K562 (cell line): ENCODE measurements around the gene UBE2L5. TPM values are rescaled to one million over a fixed set of nuclear protein-coding genes. Genes with fewer than 3 reads are reported as not detected.
"Not testable (repeated sequence)": the region's sequence is repeated elsewhere in the genome, so short reads cannot be mapped to it uniquely, and the experiment has no call there.

Experiments
- ATAC-seq: fragments of 200-7000 bp; cut with Tn5 transposase; 3 replicates; pipeline ENCODE4 v1.9.1; 2020; ENCODE audit warnings: moderate library complexity
- BruUV-seq: library from RNA; stranded (reverse); fragments of 400-500 nt; replicated peaks from 2 replicates; lab custom pipeline; 2021; lab: Mats Ljungman, UMichigan
- CTCF ChIA-PET: fragments of 300-600 bp; formaldehyde crosslinking; extraction: SDS; loops from one replicate; lab custom pipeline; 2021; ENCODE audit warnings: low intra/inter-chr PET ratio; lab: Yijun Ruan, JAX
- POLR2A ChIA-PET: fragments of 300-600, 350-650 bp; sonication (Branson Sonifier 250); formaldehyde crosslinking; extraction: SDS; loops from one replicate; lab custom pipeline; 2021; ENCODE audit warnings: antibody characterized with exemption, inconsistent platforms; lab: Yijun Ruan, JAX
- DNase-seq, 4 experiments: peaks; one replicate each; pipeline versions ENCODE4 v3.0.0 to v3.0.0-alpha.2; 2011 to 2018; ENCODE audit warnings: low spot score in 3 of 4, mixed read lengths in 3 of 4; ENCODE audit errors: extremely low read depth in 1 of 4
- FAIRE-seq: peaks from 2 replicates; lab custom pipeline; 2011; peaks lifted over from hg19 to GRCh38; lab: Jason Lieb, UNC
- H2AFZ ChIP-seq: 2 replicates; pipeline ENCODE4 v1.6.0; 2011; ENCODE audit warnings: low read depth, low read length, control low read depth, inconsistent platforms
- H3K27ac ChIP-seq: fragments of 200-600 bp; 3 replicates; pipeline ENCODE4 v1.8.0; 2011; ENCODE audit warnings: low read depth, mild to moderate bottlenecking, control low read depth, inconsistent platforms, low read length, moderate library complexity, mixed read lengths; ENCODE audit errors: extremely low read depth
- H3K27me3 ChIP-seq, 2 experiments: fragments of 300-600 bp in 1 of 2; 2 replicates in 1 of 2; 3 replicates in 1 of 2; pipeline versions ENCODE4 v1.6.0 to v1.8.0; 2011; ENCODE audit warnings: inconsistent platforms in 2 of 2, low read length in 2 of 2, mild to moderate bottlenecking in 1 of 2, mixed read lengths in 1 of 2, moderate library complexity in 1 of 2; ENCODE audit not compliant: control insufficient read depth in 2 of 2, insufficient read depth in 2 of 2
- H3K36me3 ChIP-seq: fragments of 300-600 bp; 3 replicates; pipeline ENCODE4 v1.8.0; 2011; ENCODE audit warnings: mild to moderate bottlenecking, low read length, inconsistent platforms; ENCODE audit not compliant: control insufficient read depth, insufficient read depth
- H3K4me1 ChIP-seq, 2 experiments: fragments of 200-600 bp in 1 of 2; replicated peaks in 1 of 2; 2 replicates in 1 of 2; 3 replicates in 1 of 2; pipeline versions ENCODE4 v1.5.1 to v1.8.0; 2011; ENCODE audit warnings: inconsistent platforms in 2 of 2, low read length in 2 of 2, mild to moderate bottlenecking in 1 of 2, mixed read lengths in 1 of 2, moderate library complexity in 1 of 2; ENCODE audit not compliant: control insufficient read depth in 2 of 2, insufficient read depth in 2 of 2
- H3K4me2 ChIP-seq: 2 replicates; pipeline ENCODE4 v1.6.1; 2011; ENCODE audit warnings: low read length, control low read depth, inconsistent platforms, mixed read lengths; ENCODE audit not compliant: insufficient read depth
- H3K4me3 ChIP-seq: fragments of 200-600 bp; sonication (generic), shearing (Covaris generic); 2 replicates; pipeline ENCODE4 v1.5.1; 2016; ENCODE audit warnings: control low read depth, inconsistent platforms
- H3K79me2 ChIP-seq: fragments of 200-600 bp; 3 replicates; pipeline ENCODE4 v1.8.0; 2011; ENCODE audit warnings: low read length, inconsistent platforms; ENCODE audit not compliant: control insufficient read depth, insufficient read depth
- H3K9ac ChIP-seq, 2 experiments: 2 replicates each; pipeline versions ENCODE4 v1.6.0 to v1.6.1; 2011; ENCODE audit warnings: low read depth in 2 of 2, low read length in 2 of 2, control low read depth in 1 of 2, inconsistent platforms in 1 of 2, mild to moderate bottlenecking in 1 of 2, mixed read lengths in 1 of 2; ENCODE audit not compliant: insufficient read depth in 1 of 2
- H3K9me1 ChIP-seq: one replicate; pipeline ENCODE4 v1.6.0; 2011; ENCODE audit warnings: inconsistent platforms, mild to moderate bottlenecking, low read length, moderate library complexity; ENCODE audit not compliant: control insufficient read depth, insufficient read depth
- H3K9me3 ChIP-seq: replicated peaks from 2 replicates; pipeline ENCODE4 v1.5.1; 2011; ENCODE audit warnings: low read depth, low read length, inconsistent platforms; ENCODE audit not compliant: control insufficient read depth, insufficient read depth
- H4K20me1 ChIP-seq: replicated peaks from 2 replicates; pipeline ENCODE4 v1.6.1; 2011; ENCODE audit warnings: low read length, inconsistent platforms, mixed read lengths; ENCODE audit not compliant: control insufficient read depth, insufficient read depth
- RAD21 ChIP-seq, 2 experiments: fragments of 250-450 bp in 1 of 2; fragments of 450-650 bp in 1 of 2; sonication (Bioruptor Pico) in 1 of 2; formaldehyde crosslinking in 1 of 2; IDR thresholded peaks in 1 of 2; conservative IDR thresholded peaks in 1 of 2; 2 replicates each; pipeline versions ENCODE4 v1.4.0 to v1.8.0; 2020 to 2022; ENCODE audit warnings: mild to moderate bottlenecking in 2 of 2, moderate library complexity in 1 of 2
- WGBS: fragments of 100-300 bp; shearing (Covaris generic); methylation state at CpG from one replicate; pipeline ENCODE4 v1.1.6; 2016; ENCODE audit warnings: low coverage, mixed read lengths; ENCODE audit not compliant: insufficient coverage; ENCODE audit errors: missing lambda C conversion rate; 5-methylcytosine and 5-hydroxymethylcytosine counted together
- in situ Hi-C: fragments of 300-500 bp; cut with MboI; formaldehyde crosslinking; loops from 4 replicates; pipeline ENCODE4 v1.15.0; 2018; ENCODE audit warnings: inconsistent platforms, mixed read lengths
- intact Hi-C: fragments of 100-400 bp; cut with micrococcal nuclease; formaldehyde crosslinking; loops from 2 replicates; pipeline ENCODE4 v1.14.2; 2022
- polyA plus RNA-seq, 8 experiments: library from polyadenylated mRNA; depleted of rRNA in 4 of 8; stranded (reverse) in 5 of 8; unstranded in 3 of 8; fragments of >200 nt; fragmentation: Nextera tagmentation in 2 of 8; fragmentation: Illumina TruSeq in 1 of 8; extraction: Ambion mirVana in 2 of 8; extraction: Trizol in 1 of 8; gene quantifications; 2 replicates each; pipeline versions ENCODE4 v1.2.1 to v1.2.3, GENCODE V29; 2011 to 2014; ENCODE audit warnings: inconsistent platforms in 1 of 8, missing spikeins in 1 of 8
- total RNA-seq, 7 experiments: library from RNA; depleted of rRNA in 6 of 7; stranded (reverse); fragments of >200 nt in 6 of 7; fragmentation: Illumina TruSeq in 2 of 7; extraction: Trizol in 2 of 7; gene quantifications; 2 replicates each; pipeline versions ENCODE4 v1.2.1 to v1.2.3, GENCODE V29; 2011 to 2021; ENCODE audit warnings: low replicate concordance in 1 of 7
- TF ChIP-seq, protein P1 (sequence below), 3 experiments: IDR thresholded peaks in 2 of 3; conservative IDR thresholded peaks in 1 of 3; 2 replicates each; pipeline ENCODE4 v1.5.1; 2011 to 2012; ENCODE audit warnings: low read length in 3 of 3, mild to moderate bottlenecking in 3 of 3, control low read depth in 2 of 3, improper control_type of control experiment in 1 of 3, inconsistent platforms in 1 of 3, low read depth in 1 of 3, mixed read lengths in 1 of 3, moderate library complexity in 1 of 3; ENCODE audit not compliant: insufficient read depth in 2 of 3

UBE2L5 gene
- total and polyA plus RNA-seq, 9 of the 15 experiments (the other 6 are each of a cell fraction or from before 2014, with no cell fraction given) = 0.22 to 1.5 (median 0.86) TPM; not detected in 6

DNA sequence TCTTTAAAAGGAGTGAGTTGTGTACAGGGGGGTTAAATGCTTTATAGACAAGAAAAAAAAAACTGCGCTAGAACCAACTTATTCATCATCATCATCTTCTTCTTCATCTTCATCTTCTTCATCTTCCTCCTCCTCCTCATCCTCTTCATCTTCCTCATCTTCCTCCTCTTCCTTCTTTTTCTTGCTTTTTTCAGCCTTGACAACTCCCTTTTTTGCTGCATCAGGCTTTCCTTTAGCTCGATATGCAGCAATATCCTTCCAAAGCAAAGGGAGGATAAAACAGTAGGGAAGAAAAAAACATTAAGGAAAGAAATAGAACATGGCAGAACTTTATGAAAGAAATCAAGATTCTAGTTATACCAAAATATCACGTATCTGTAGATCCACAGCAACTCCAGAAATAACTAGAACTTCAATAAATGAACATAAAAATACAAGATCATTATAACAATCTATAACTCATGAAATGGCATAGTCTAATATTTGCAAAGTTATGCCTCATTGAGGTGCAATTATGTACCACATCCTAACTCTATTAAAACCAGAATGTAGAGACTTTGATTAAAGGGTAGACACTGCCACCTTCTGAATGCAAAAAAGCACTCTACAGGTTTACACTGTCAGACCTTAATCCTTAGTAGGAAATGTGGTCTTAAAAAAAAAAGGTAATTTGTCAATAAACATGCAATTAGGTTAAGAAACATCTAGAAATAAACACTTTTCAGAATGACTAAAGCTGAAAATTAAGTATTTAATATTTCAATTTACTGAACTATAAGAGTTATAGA is 39.2 kb downstream of the UBE2L5 start:
- WGBS = 100% methylated on average over 1 of the region's 3 CpGs
- ChIA-PET CTCF (interaction anchor here (0.6 to 1.9 kb wide), 4 partner anchors 42 to 329 kb away, joined by 3 to 4 read pairs (median 3); no protein-coding TSS in a partner anchor), POLR2A (interaction anchor here (1.4 kb wide), 1 partner anchor 21 kb away, joined by 3 read pairs; no protein-coding TSS in a partner anchor)

More for the DNA sequence above, 39.2 kb downstream of the UBE2L5 start:
- in situ Hi-C loops, H2AFZ ChIP-seq, H3K4me1 ChIP-seq, H3K9ac ChIP-seq, ATAC-seq, H4K20me1 ChIP-seq: not testable (repeated sequence)
- intact Hi-C loops = loop anchor here (10.0 kb wide), 2 partner anchors 93 to 213 kb away; no protein-coding TSS in a partner anchor
- H3K36me3 ChIP-seq = peaks cover 44% of the 10 kb centered on the region
- TF ChIP-seq, protein P1, sequence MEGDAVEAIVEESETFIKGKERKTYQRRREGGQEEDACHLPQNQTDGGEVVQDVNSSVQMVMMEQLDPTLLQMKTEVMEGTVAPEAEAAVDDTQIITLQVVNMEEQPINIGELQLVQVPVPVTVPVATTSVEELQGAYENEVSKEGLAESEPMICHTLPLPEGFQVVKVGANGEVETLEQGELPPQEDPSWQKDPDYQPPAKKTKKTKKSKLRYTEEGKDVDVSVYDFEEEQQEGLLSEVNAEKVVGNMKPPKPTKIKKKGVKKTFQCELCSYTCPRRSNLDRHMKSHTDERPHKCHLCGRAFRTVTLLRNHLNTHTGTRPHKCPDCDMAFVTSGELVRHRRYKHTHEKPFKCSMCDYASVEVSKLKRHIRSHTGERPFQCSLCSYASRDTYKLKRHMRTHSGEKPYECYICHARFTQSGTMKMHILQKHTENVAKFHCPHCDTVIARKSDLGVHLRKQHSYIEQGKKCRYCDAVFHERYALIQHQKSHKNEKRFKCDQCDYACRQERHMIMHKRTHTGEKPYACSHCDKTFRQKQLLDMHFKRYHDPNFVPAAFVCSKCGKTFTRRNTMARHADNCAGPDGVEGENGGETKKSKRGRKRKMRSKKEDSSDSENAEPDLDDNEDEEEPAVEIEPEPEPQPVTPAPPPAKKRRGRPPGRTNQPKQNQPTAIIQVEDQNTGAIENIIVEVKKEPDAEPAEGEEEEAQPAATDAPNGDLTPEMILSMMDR (IDR thresholded peaks at IDR 0.05 in 2 of 3, conservative IDR thresholded peaks at IDR 0.05 in 1 of 3; ENCODE audit: insufficient read depth in 2 of 3, low read depth in 1 of 3, low read length in 3 of 3) = peak in 1 of 3 experiments; percentile 22; a peak in 1 of 6 replicates
- TF ChIP-seq RAD21 (CRISPR knock-in tag; conservative IDR thresholded peaks at IDR 0.05 in 1 of 2, IDR thresholded peaks at IDR 0.05 in 1 of 2) = peak; percentile 8 to 42; a peak in 2 of 4 replicates
- TF ChIP-seq, all 486 proteins: peak for 2; not testable (repeated sequence) for 484
- not testable (repeated sequence) for FAIRE-seq, BruUV-seq, H3K27me3 ChIP-seq, H3K9me1 ChIP-seq, H3K9me3 ChIP-seq, H3K4me2 ChIP-seq, DNase-seq, H3K4me3 ChIP-seq, H3K27ac ChIP-seq
- H3K79me2 ChIP-seq = peaks cover 40% of the 10 kb centered on the region
